ENCODE data around the gene EDEM3.

Gene EDEM3

DNA sequence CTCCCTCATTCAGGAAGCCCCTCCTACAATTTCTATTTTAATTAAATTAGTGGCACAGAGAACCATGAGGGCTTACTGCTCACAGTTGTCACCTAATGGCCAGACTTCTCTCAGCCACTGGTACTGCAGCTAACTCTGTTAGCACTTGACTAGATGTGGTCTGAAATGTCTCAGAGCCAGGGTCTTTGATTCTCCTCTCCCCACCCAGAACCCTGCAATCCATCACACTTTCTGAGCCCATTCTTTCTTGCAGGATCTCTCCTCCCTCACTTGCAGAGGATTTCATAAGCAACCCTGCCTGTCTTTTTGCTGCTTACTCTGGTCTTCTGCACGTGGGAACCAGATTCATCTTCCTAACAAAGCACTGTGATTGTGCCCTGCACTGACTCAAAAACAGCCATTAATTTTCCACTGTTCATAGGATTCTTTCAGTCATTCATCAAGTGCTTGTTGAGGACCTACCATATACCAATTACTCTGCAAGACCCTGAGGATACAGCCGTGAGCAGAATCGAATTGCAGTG, 108.4 kb downstream of the EDEM3 start:
- CTCF ChIA-PET = no interaction called here
- POLR2A ChIA-PET = no interaction called here
- no peak for TF ChIP-seq FOXA1 (IDR thresholded peaks at IDR 0.05)
- no peak for TF ChIP-seq FOXM1 (IDR thresholded peaks at IDR 0.05; ENCODE audit: borderline replicate concordance)
- no peak for TF ChIP-seq TARDBP (IDR thresholded peaks at IDR 0.05)
- TF ChIP-seq BHLHE40 (IDR thresholded peaks at IDR 0.05; ENCODE audit: borderline replicate concordance) = no peak
- TF ChIP-seq LEF1 (IDR thresholded peaks at IDR 0.05; ENCODE audit: borderline replicate concordance) = no peak
- no peak for TF ChIP-seq HDGF (IDR thresholded peaks at IDR 0.05; ENCODE audit: borderline replicate concordance)
- TF ChIP-seq L3MBTL2 (conservative IDR thresholded peaks at IDR 0.05) = no peak
- TF ChIP-seq ARNT (IDR thresholded peaks at IDR 0.05) = no peak
- TF ChIP-seq ELF4 (IDR thresholded peaks at IDR 0.05) = no peak
- no peak for TF ChIP-seq NFRKB (IDR thresholded peaks at IDR 0.05)
- no peak for TF ChIP-seq SUZ12 (IDR thresholded peaks at IDR 0.05)
- TF ChIP-seq, protein P1, sequence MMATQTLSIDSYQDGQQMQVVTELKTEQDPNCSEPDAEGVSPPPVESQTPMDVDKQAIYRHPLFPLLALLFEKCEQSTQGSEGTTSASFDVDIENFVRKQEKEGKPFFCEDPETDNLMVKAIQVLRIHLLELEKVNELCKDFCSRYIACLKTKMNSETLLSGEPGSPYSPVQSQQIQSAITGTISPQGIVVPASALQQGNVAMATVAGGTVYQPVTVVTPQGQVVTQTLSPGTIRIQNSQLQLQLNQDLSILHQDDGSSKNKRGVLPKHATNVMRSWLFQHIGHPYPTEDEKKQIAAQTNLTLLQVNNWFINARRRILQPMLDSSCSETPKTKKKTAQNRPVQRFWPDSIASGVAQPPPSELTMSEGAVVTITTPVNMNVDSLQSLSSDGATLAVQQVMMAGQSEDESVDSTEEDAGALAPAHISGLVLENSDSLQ (IDR thresholded peaks at IDR 0.05) = no peak
- no peak for DNase-seq (ENCODE audit: extremely low spot score)

DNA sequence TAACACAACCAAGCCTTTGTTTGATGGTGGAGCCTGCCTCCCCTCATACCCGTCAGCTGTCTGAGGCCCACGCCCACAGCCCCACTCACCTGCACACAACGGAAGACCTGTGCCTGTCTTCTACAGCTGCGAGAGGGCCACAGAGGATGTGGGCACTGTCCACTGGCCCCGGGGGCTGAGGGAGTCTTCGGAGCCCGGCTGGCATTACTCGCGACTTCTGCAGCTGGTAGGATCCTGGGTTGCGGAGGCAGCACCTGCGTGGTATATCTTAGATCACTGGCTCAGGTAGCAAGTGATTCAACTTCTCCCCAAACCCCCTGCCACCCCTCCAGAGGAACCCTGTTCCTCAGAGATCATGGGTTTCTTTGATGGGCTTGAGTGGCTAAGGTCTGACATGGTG, 109.9 kb downstream of the EDEM3 start:
- CTCF ChIA-PET = no interaction called here

GRCh38 chr1:184643661-184644060, 111.0 kb downstream of the EDEM3 start:
- TF ChIP-seq ELF4 (IDR thresholded peaks at IDR 0.05) (no peak), BHLHE40 (IDR thresholded peaks at IDR 0.05; ENCODE audit: borderline replicate concordance) (no peak), NFRKB (IDR thresholded peaks at IDR 0.05) (no peak), TARDBP (IDR thresholded peaks at IDR 0.05) (no peak)
- TF ChIP-seq, protein P1 (IDR thresholded peaks at IDR 0.05) = no peak
- no peak for DNase-seq (ENCODE audit: extremely low spot score)
- POLR2A ChIA-PET = no interaction called here
- CTCF ChIA-PET = no interaction called here

More for the DNA sequence above, 109.9 kb downstream of the EDEM3 start:
- DNase-seq (ENCODE audit: extremely low spot score) = no peak
- POLR2A ChIA-PET = no interaction called here
- TF ChIP-seq BHLHE40 (IDR thresholded peaks at IDR 0.05; ENCODE audit: borderline replicate concordance) = no peak
- TF ChIP-seq FOXM1 (IDR thresholded peaks at IDR 0.05; ENCODE audit: borderline replicate concordance) = no peak
- no peak for TF ChIP-seq ARNT (IDR thresholded peaks at IDR 0.05)
- no peak for TF ChIP-seq CTBP1 (IDR thresholded peaks at IDR 0.05; ENCODE audit: borderline replicate concordance)
- TF ChIP-seq SP1 (IDR thresholded peaks at IDR 0.05) = no peak
- TF ChIP-seq NFRKB (IDR thresholded peaks at IDR 0.05) = no peak
- no peak for TF ChIP-seq HDGF (IDR thresholded peaks at IDR 0.05; ENCODE audit: borderline replicate concordance)
- no peak for TF ChIP-seq ZNF384 (IDR thresholded peaks at IDR 0.05)

- ChIA-PET POLR2A (no interaction called here), CTCF (no interaction called here)
- DNase-seq (ENCODE audit: extremely low spot score) = no peak
- TF ChIP-seq SP1 (IDR thresholded peaks at IDR 0.05) (no peak), ARNT (IDR thresholded peaks at IDR 0.05) (no peak)
Observed at GRCh38 chr1:184641894-184642293, 112.8 kb downstream of the EDEM3 start.

GRCh38 chr1:184640505-184640904, 114.2 kb downstream of the EDEM3 start:
- CTCF ChIA-PET = no interaction called here
- POLR2A ChIA-PET = no interaction called here
- TF ChIP-seq BHLHE40 (IDR thresholded peaks at IDR 0.05; ENCODE audit: borderline replicate concordance) (no peak), L3MBTL2 (conservative IDR thresholded peaks at IDR 0.05) (no peak), FOXM1 (IDR thresholded peaks at IDR 0.05; ENCODE audit: borderline replicate concordance) (no peak), FOXK2 (IDR thresholded peaks at IDR 0.05) (no peak)
- TF ChIP-seq, protein P1 (IDR thresholded peaks at IDR 0.05) = no peak
- no peak for DNase-seq (ENCODE audit: extremely low spot score)
